Fibroblast of lung (primary cell): ENCODE measurements around the gene CDH12. TPM values are rescaled to one million over a fixed set of nuclear protein-coding genes. Genes with fewer than 3 reads are reported as not detected.

Source experiments
- DNase-seq, 2 donors: peaks; one replicate each; pipeline versions ENCODE4 v3.0.0 to v3.0.0-alpha.2; 2010; ENCODE audit warnings: low read depth in 2 of 2
- H2AFZ ChIP-seq: 2 replicates; pipeline ENCODE4 v1.5.1; 2012; ENCODE audit warnings: low read length, control low read depth, inconsistent platforms
- H3K27ac ChIP-seq: 2 replicates; pipeline ENCODE4 v1.5.1; 2011; ENCODE audit warnings: low read length, control low read depth; ENCODE audit not compliant: insufficient read depth
- H3K27me3 ChIP-seq: 2 replicates; pipeline ENCODE4 v1.5.1; 2011; ENCODE audit warnings: mild to moderate bottlenecking, low read length; ENCODE audit not compliant: control insufficient read depth, insufficient read depth
- H3K36me3 ChIP-seq: 2 replicates; pipeline ENCODE4 v1.5.1; 2011; ENCODE audit warnings: low read length; ENCODE audit not compliant: control insufficient read depth, insufficient read depth
- H3K4me1 ChIP-seq: 2 replicates; pipeline ENCODE4 v1.5.1; 2011; ENCODE audit warnings: low read length; ENCODE audit not compliant: control insufficient read depth, insufficient read depth; ENCODE audit errors: extremely low read depth
- H3K4me2 ChIP-seq: 2 replicates; pipeline ENCODE4 v1.5.1; 2011; ENCODE audit warnings: low read length, control low read depth; ENCODE audit not compliant: insufficient read depth; ENCODE audit errors: extremely low read depth
- H3K4me3 ChIP-seq, 4 experiments: fragments of 200-600 bp in 1 of 4; sonication (generic) in 1 of 4; replicated peaks in 1 of 4; 2 replicates each; pipeline ENCODE4 v1.5.1; 2011 to 2016; ENCODE audit warnings: low read length in 4 of 4, low read depth in 3 of 4, mild to moderate bottlenecking in 3 of 4, control low read depth in 2 of 4, inconsistent platforms in 1 of 4, mixed read lengths in 1 of 4; ENCODE audit not compliant: insufficient read depth in 1 of 4; ENCODE audit errors: control extremely low read depth in 1 of 4
- H3K79me2 ChIP-seq: 2 replicates; pipeline ENCODE4 v1.5.1; 2012; ENCODE audit warnings: mild to moderate bottlenecking, low read length, inconsistent platforms; ENCODE audit not compliant: control insufficient read depth, insufficient read depth
- H3K9ac ChIP-seq: 2 replicates; pipeline ENCODE4 v1.5.1; 2011; ENCODE audit warnings: mild to moderate bottlenecking, low read length, control low read depth; ENCODE audit not compliant: insufficient read depth
- H3K9me3 ChIP-seq: 2 replicates; pipeline ENCODE4 v1.5.1; 2012; ENCODE audit warnings: low read depth, low read length; ENCODE audit not compliant: control insufficient read depth, insufficient read depth
- H4K20me1 ChIP-seq: 2 replicates; pipeline ENCODE4 v1.5.1; 2011; ENCODE audit warnings: low read length; ENCODE audit not compliant: control insufficient read depth, insufficient read depth; ENCODE audit errors: extremely low read depth
- EZH2 ChIP-seq: IDR thresholded peaks from 2 replicates; pipeline ENCODE4 v1.5.1; 2012; ENCODE audit warnings: low read length, control low read depth, mild to moderate bottlenecking; ENCODE audit errors: missing control alignments
- polyA plus RNA-seq, 2 donors: library from polyadenylated mRNA; depleted of rRNA in 1 of 2; stranded (reverse) in 1 of 2; unstranded in 1 of 2; fragments of >200 nt; gene quantifications; 2 replicates each; pipeline ENCODE4 v1.2.1, GENCODE V29; 2011 to 2012; ENCODE audit warnings: missing spikeins in 1 of 2
- total RNA-seq: library from RNA; depleted of rRNA; stranded (reverse); fragments of >200 nt; gene quantifications from 2 replicates; pipeline ENCODE4 v1.2.1, GENCODE V29; 2014
- TF ChIP-seq, protein P1 (sequence below), 2 donors: IDR thresholded peaks in 1 of 2; conservative IDR thresholded peaks in 1 of 2; 1 replicate in 1 of 2; 2 replicates in 1 of 2; pipeline ENCODE4 v1.5.1; 2011 to 2012; ENCODE audit warnings: low read length in 2 of 2, control low read depth in 1 of 2, inconsistent platforms in 1 of 2, low read depth in 1 of 2, mild to moderate bottlenecking in 1 of 2

Gene CDH12
- total and polyA plus RNA-seq, 2 donors (not counting 1 experiment from before 2014, with no cell fraction given), result 0.02 TPM; not detected in 1

DNA sequence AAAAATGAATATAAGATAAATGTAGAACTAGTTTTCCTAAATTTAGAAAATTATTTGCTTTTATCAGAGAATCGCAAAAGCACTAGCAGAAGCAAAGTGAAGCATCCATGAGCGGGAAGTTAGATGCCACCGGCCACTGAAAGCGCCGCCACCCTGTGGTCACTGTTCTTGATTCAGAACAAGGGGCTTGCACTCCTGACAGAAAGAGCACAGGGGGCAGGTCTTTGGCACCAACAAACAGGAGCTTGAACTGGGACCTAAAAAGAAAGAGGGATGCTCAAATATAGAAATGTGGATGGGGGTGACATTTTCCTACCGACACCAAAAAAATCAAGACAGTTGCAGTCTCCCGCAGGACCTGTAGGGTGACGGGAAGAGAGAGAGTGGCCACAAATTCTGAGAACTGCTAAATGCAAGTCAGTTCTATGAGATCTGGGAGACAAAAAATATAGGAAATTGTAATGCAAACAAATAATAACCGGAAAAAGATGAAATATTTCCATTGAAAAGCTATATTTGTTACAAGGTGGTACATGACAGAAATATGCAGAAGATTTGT lies 144.3 kb downstream of the CDH12 start:
- Histone ChIP-seq H4K20me1 (no peaks in the 10 kb centered on the region), H3K36me3 (no peaks in the 10 kb centered on the region), H3K27ac (no peak overlapping the region), H3K4me2 (no peak overlapping the region), H3K9ac (no peak overlapping the region), H3K27me3 (no peaks in the 10 kb centered on the region), H3K4me3 (no peak overlapping the region), H3K79me2 (no peaks in the 10 kb centered on the region), H3K9me3 (no peaks in the 10 kb centered on the region), H2AFZ (no peak overlapping the region), H3K4me1 (no peaks in the 10 kb centered on the region)
- no peak for DNase-seq
- TF ChIP-seq EZH2, result no peak
- TF ChIP-seq, protein P1, sequence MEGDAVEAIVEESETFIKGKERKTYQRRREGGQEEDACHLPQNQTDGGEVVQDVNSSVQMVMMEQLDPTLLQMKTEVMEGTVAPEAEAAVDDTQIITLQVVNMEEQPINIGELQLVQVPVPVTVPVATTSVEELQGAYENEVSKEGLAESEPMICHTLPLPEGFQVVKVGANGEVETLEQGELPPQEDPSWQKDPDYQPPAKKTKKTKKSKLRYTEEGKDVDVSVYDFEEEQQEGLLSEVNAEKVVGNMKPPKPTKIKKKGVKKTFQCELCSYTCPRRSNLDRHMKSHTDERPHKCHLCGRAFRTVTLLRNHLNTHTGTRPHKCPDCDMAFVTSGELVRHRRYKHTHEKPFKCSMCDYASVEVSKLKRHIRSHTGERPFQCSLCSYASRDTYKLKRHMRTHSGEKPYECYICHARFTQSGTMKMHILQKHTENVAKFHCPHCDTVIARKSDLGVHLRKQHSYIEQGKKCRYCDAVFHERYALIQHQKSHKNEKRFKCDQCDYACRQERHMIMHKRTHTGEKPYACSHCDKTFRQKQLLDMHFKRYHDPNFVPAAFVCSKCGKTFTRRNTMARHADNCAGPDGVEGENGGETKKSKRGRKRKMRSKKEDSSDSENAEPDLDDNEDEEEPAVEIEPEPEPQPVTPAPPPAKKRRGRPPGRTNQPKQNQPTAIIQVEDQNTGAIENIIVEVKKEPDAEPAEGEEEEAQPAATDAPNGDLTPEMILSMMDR (conservative IDR thresholded peaks at IDR 0.05 in 1 of 2, IDR thresholded peaks at IDR 0.05 in 1 of 2; ENCODE audit: low read depth in 1 of 2, low read length in 2 of 2), result no peak

DNA sequence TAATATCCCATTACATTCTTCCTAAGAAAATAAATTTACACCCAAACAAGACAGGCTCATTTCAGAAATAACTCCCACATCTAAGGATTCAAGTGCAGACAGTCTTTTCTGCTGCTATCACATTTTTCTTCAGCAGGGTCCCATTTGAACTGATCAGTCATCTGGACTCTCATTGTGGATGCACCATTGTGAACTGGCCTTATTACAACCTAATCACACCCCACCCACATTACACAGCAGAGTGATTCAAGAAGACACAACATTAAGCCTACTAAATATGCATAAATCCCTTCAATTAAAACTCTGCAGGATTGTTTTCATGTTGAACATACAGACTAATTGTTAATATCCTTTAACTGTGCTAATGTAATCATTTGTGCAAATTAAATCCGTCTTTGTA lies 146.2 kb downstream of the CDH12 start:
- H3K4me1 ChIP-seq, result no peaks in the 10 kb centered on the region
- H3K4me2 ChIP-seq, result no peak overlapping the region
- no peaks in the 10 kb centered on the region for H4K20me1 ChIP-seq
- no peak for DNase-seq
- H3K9me3 ChIP-seq, result no peaks in the 10 kb centered on the region
- H2AFZ ChIP-seq, result no peak overlapping the region
- H3K79me2 ChIP-seq, result no peaks in the 10 kb centered on the region
- TF ChIP-seq, protein P1 (conservative IDR thresholded peaks at IDR 0.05 in 1 of 2, IDR thresholded peaks at IDR 0.05 in 1 of 2; ENCODE audit: low read depth in 1 of 2, low read length in 2 of 2), result no peak
- TF ChIP-seq EZH2, result no peak
- no peaks in the 10 kb centered on the region for H3K27me3 ChIP-seq
- H3K36me3 ChIP-seq, result no peaks in the 10 kb centered on the region
- H3K27ac ChIP-seq, result no peak overlapping the region
- H3K4me3 ChIP-seq, result no peak overlapping the region
- H3K9ac ChIP-seq, result no peak overlapping the region

DNA sequence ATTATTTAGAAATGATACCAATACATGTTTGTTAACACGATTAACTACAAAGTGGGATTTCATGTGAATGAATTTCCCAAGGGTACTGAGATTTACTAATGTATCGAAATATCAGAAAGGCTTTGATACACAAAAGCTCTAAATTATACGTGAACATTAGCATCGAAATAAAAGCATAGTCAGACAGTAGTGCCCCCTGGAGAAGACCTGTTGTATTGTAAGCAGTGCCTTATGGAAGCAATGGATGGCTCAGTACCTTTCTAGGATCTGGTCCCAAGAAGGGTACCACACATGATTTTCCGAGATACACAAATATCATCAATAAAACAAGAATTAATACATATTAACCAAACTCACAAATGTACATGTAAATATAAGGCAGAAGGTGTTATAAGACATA lies 153.8 kb downstream of the CDH12 start:
- Histone ChIP-seq H3K9me3 (no peaks in the 10 kb centered on the region), H3K4me3 (no peak overlapping the region), H3K4me2 (no peak overlapping the region), H2AFZ (no peak overlapping the region), H3K79me2 (no peaks in the 10 kb centered on the region), H3K9ac (no peak overlapping the region), H3K36me3 (no peaks in the 10 kb centered on the region), H3K4me1 (no peaks in the 10 kb centered on the region), H4K20me1 (no peaks in the 10 kb centered on the region), H3K27ac (no peak overlapping the region), H3K27me3 (no peaks in the 10 kb centered on the region)
- no peak for DNase-seq
- TF ChIP-seq EZH2, result no peak
- TF ChIP-seq, protein P1 (conservative IDR thresholded peaks at IDR 0.05 in 1 of 2, IDR thresholded peaks at IDR 0.05 in 1 of 2; ENCODE audit: low read depth in 1 of 2, low read length in 2 of 2), result peak in 1 of 2 donors; percentile 24
